GM18505 (cell line): ENCODE measurements around the gene PNPLA5.

Experiments used
- ATAC-seq: cut with Tn5 transposase; IDR thresholded peaks from one replicate; pipeline ENCODE4 v1.9.1; 2021; ENCODE audit not compliant: unreplicated experiment
- POLR2A ChIP-seq: IDR thresholded peaks from 4 replicates; pipeline ENCODE4 v1.6.1; 2011; ENCODE audit warnings: borderline replicate concordance; ENCODE audit not compliant: insufficient read depth, insufficient read length; ENCODE audit errors: extremely low read depth

PNPLA5 gene

GRCh38 chr22:43890901-43891331 is 897 bp downstream of the PNPLA5 start:
- no peak for ATAC-seq
- TF ChIP-seq POLR2A, result no peak

GRCh38 chr22:43889860-43890253 is 2.0 kb downstream of the PNPLA5 start:
- TF ChIP-seq POLR2A, result no peak
- no peak for ATAC-seq

GRCh38 chr22:43889201-43889859 is 2.5 kb downstream of the PNPLA5 start:
- ATAC-seq, result no peak
- TF ChIP-seq POLR2A, result no peak

GRCh38 chr22:43888740-43889139 is 3.1 kb downstream of the PNPLA5 start:
- ATAC-seq, result no peak
- TF ChIP-seq POLR2A, result no peak

- no peak for TF ChIP-seq POLR2A
- no peak for ATAC-seq
These were observed 4.4 kb downstream of the PNPLA5 start for GRCh38 chr22:43887391-43887790.

GRCh38 chr22:43886231-43886630 is 5.6 kb downstream of the PNPLA5 start:
- no peak for ATAC-seq
- no peak for TF ChIP-seq POLR2A

GRCh38 chr22:43885786-43886185 is 6.0 kb downstream of the PNPLA5 start:
- TF ChIP-seq POLR2A, result no peak
- ATAC-seq, result no peak

GRCh38 chr22:43885319-43885671 is 6.5 kb downstream of the PNPLA5 start:
- ATAC-seq, result no peak
- TF ChIP-seq POLR2A, result no peak

GRCh38 chr22:43884600-43885318 is 7.1 kb downstream of the PNPLA5 start:
- peak; percentile 60 for ATAC-seq
- no peak for TF ChIP-seq POLR2A

- ATAC-seq, result no peak
- TF ChIP-seq POLR2A, result no peak
These were observed 7.9 kb downstream of the PNPLA5 start for GRCh38 chr22:43883719-43884415.

GRCh38 chr22:43883012-43883661 is 8.7 kb downstream of the PNPLA5 start:
- TF ChIP-seq POLR2A, result no peak
- no peak for ATAC-seq

GRCh38 chr22:43882122-43882767 is 9.6 kb downstream of the PNPLA5 start:
- TF ChIP-seq POLR2A, result no peak
- no peak for ATAC-seq
